ENCODE results near the gene CDCA7.

DNA sequence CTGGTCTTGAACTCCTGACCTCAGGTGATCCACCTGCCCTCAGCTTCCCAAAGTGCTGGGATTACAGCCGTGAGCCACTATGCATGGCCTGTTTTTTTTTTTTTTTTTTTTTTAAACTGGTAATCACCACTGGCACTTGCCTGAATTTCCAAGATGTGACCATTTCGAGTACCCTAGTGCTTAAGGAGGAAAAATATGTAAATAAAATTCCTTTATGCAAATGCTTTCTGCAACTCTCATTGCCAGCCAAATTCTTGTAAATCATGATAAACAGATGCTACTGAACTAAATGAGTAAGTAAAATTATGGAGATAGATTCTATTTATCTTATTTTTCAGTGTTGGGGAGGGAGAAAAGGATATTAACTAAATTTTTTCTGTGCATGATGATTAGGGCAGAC is 18.6 kb downstream of the CDCA7 start:
- TF ChIP-seq POLR2AphosphoS5 (IDR thresholded peaks at IDR 0.05; ENCODE audit: low read depth) (no peak), CTCF (IDR thresholded peaks at IDR 0.05; ENCODE audit: insufficient read depth, low read length) (no peak), REST (IDR thresholded peaks at IDR 0.05; ENCODE audit: insufficient replicate concordance, low read depth) (no peak)

Data from HL-60 (cell line).